ENCODE results near the gene ACADS. TPM values are rescaled to one million over a fixed set of nuclear protein-coding genes. Genes with fewer than 3 reads are reported as not detected.
A peak's percentile ranks its signal among the peaks of the same experiment; 100 is the strongest.

Gene ACADS
- total RNA-seq, 4 donors from 2014 or later: 11.3 to 30.9 (median 19.6) TPM

DNA sequence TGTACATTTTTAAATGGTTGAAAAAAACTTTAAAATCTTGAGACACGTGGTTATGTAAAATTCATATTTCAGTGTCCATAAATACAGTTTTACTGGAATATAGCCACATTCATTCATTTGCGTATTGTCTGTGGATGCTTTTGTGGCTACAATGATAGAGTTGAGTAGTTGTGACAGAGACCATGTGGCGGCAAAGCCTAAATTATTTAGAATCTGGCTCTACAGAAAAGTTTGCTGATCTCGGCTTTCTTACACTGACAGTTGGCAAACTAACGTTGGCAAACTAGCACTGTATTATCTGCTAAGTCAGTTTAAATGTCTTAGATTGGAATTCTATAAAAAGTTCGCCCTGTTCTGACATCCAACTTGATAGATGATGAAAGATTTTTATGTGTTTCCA is 13.0 kb upstream of the ACADS start:
- WGBS, 2 donors: 66 to 71% methylated on average over 6 of the region's 6 CpGs
- TF ChIP-seq POLR2A (IDR thresholded peaks at IDR 0.05) (no peak), CTCF (IDR thresholded peaks at IDR 0.05) (no peak)
- Histone ChIP-seq H3K9me3 (no peaks in the 10 kb centered on the region), H3K27ac (no peak overlapping the region), H3K4me1 (peaks cover 14 to 36% (median 18%) of the 10 kb centered on the region in 3 donors), H3K36me3 (peaks cover 4 to 40% (median 18%) of the 10 kb centered on the region in 3 donors), H3K27me3 (no peaks in the 10 kb centered on the region), H3K4me3 (no peak overlapping the region)
- DNase-seq: no peak
- intact Hi-C loops (cut with DNase I): loop anchor here (5.0 kb wide), 1 partner anchor 65 kb away; no protein-coding TSS in a partner anchor

DNA sequence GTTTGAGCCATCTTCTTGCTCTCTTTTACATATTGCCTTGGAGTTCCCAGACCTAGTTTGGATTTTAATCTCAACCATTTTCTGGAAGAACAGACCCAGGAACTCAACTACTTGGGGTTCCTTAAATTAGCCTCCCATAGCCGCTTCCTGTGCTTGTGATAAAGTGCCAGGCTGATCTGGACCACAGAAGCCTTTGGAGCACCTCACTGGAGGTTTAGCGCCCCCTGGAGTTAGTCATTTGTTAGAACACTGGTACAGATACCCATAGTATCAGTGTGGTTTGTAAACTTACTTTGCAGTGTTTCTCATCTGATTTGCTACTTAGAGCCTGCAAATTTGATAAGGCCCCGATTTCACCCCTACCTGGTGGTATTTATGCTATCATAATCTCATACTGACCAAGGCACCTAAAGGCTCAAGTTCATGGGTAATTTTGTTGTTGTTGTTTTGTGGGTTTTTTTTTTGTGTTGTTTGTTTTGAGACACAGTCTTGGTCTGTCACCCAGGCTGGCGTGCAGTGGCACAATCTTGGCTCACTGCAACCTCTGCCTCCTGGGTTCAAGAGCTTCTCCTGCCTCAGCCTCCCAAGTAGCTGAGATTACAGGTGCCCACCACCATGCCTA is 11.7 kb upstream of the ACADS start:
- Histone ChIP-seq H3K27ac (no peak overlapping the region), H3K4me3 (no peak overlapping the region), H3K27me3 (no peaks in the 10 kb centered on the region), H3K4me1 (peaks cover 14 to 36% (median 18%) of the 10 kb centered on the region in 3 donors), H3K9me3 (no peaks in the 10 kb centered on the region), H3K36me3 (peaks cover 5 to 54% (median 31%) of the 10 kb centered on the region in 3 donors)
- no peak for DNase-seq
- TF ChIP-seq POLR2A (IDR thresholded peaks at IDR 0.05): no peak
- peak; percentile 59 to 87 (median 82) for TF ChIP-seq CTCF (IDR thresholded peaks at IDR 0.05)
- 21% methylated on average over 4 of the region's 4 CpGs for whole genome bisulfite sequencing, 2 donors
- intact Hi-C loops (cut with DNase I): loop anchor here (5.0 kb wide), 1 partner anchor 67 kb away; no protein-coding TSS in a partner anchor

DNA sequence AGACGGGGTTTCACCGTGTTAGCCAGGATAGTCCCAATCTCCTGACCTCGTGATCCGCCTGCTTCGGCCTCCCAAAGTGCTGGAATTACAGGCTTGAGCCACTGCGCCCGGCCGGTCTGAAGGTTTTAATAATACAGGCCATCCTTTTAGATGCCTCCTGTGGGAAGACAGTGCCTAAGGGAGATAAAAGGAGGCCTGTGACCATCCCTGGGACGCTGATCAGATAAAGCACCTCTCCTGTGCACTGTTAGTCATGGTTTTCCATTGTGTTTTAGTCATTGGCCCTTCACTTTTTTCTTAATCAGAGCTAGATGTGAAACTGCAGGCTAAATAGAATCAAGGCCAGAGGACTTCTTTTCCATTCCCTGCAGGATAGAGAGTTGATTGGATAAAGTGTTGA is 7.6 kb upstream of the ACADS start:
- no peak for DNase-seq
- Histone ChIP-seq H3K27ac (no peak overlapping the region), H3K9me3 (no peaks in the 10 kb centered on the region), H3K4me3 (no peak overlapping the region), H3K27me3 (no peaks in the 10 kb centered on the region), H3K4me1 (peaks cover 0 to 18% (median 3%) of the 10 kb centered on the region in 3 donors), H3K36me3 (peaks cover 20 to 94% (median 41%) of the 10 kb centered on the region in 3 donors)
- intact Hi-C loops (cut with DNase I): no loop called here
- TF ChIP-seq POLR2A (IDR thresholded peaks at IDR 0.05) (no peak), CTCF (IDR thresholded peaks at IDR 0.05) (no peak)
- WGBS, 2 donors: 82 to 96% methylated on average over 7 to 9 of the region's 9 CpGs

GRCh38 chr12:120719072-120719471 is 6.6 kb upstream of the ACADS start:
- Histone ChIP-seq H3K36me3 (peaks cover 20 to 99% (median 41%) of the 10 kb centered on the region in 3 donors), H3K9me3 (no peaks in the 10 kb centered on the region), H3K27me3 (no peaks in the 10 kb centered on the region), H3K4me3 (no peak overlapping the region), H3K4me1 (peaks cover 0 to 11% (median 0%) of the 10 kb centered on the region in 3 donors), H3K27ac (no peak overlapping the region)
- intact Hi-C loops (cut with DNase I): no loop called here
- TF ChIP-seq CTCF (IDR thresholded peaks at IDR 0.05): no peak
- TF ChIP-seq POLR2A (IDR thresholded peaks at IDR 0.05): no peak
- 90 to 94% methylated on average over 2 of the region's 2 CpGs for WGBS, 2 donors
- no peak for DNase-seq

- 76 to 80% methylated on average over 9 to 11 of the region's 11 CpGs for WGBS, 2 donors
- TF ChIP-seq CTCF (IDR thresholded peaks at IDR 0.05) (no peak), POLR2A (IDR thresholded peaks at IDR 0.05) (no peak)
- DNase-seq: no peak
- peaks cover 20 to 93% (median 36%) of the 10 kb centered on the region in 3 donors for H3K36me3 ChIP-seq
- no peaks in the 10 kb centered on the region for H3K27me3 ChIP-seq
- H3K9me3 ChIP-seq: no peaks in the 10 kb centered on the region
- no peak overlapping the region for H3K27ac ChIP-seq
- no peak overlapping the region for H3K4me3 ChIP-seq
- H3K4me1 ChIP-seq: peaks cover 0 to 12% (median 0%) of the 10 kb centered on the region in 3 donors
- intact Hi-C loops (cut with DNase I): no loop called here
Measured at GRCh38 chr12:120719496-120720233, 6.0 kb upstream of the ACADS start.
